Neutrophil (primary cell): ENCODE measurements around the gene PCDHA11.

Source experiments
- H3K27ac ChIP-seq: fragments of 200-600 bp; sonication (generic); 2 replicates; pipeline ENCODE4 v1.5.1; 2016; ENCODE audit warnings: mild to moderate bottlenecking, moderate library complexity
- H3K27me3 ChIP-seq: fragments of 200-600 bp; sonication (generic); 2 replicates; pipeline ENCODE4 v1.6.0; 2016; ENCODE audit warnings: mild to moderate bottlenecking
- H3K36me3 ChIP-seq: fragments of 200-600 bp; sonication (generic); 2 replicates; pipeline ENCODE4 v1.5.1; 2017
- H3K4me1 ChIP-seq, 2 experiments: fragments of 200-600 bp in 1 of 2; sonication (generic) in 1 of 2; 1 replicate in 1 of 2; 2 replicates in 1 of 2; pipeline versions ENCODE4 v1.5.1 to v1.6.1; 2013 to 2016; ENCODE audit warnings: low read depth in 1 of 2, low read length in 1 of 2, mild to moderate bottlenecking in 1 of 2, moderate library complexity in 1 of 2; ENCODE audit not compliant: control insufficient read depth in 1 of 2, insufficient read depth in 1 of 2
- H3K4me3 ChIP-seq, 2 experiments: fragments of 200-600 bp in 1 of 2; sonication (generic) in 1 of 2; 1 replicate in 1 of 2; 2 replicates in 1 of 2; pipeline ENCODE4 v1.5.1; 2013 to 2016; ENCODE audit warnings: low read depth in 1 of 2, low read length in 1 of 2, mild to moderate bottlenecking in 1 of 2, moderate library complexity in 1 of 2
- H3K9me3 ChIP-seq: fragments of 200-600 bp; sonication (generic); 2 replicates; pipeline ENCODE4 v1.5.1; 2016
- TF ChIP-seq, protein P1 (sequence below): fragments of 200-600 bp; sonication (generic); IDR thresholded peaks from 2 replicates; pipeline ENCODE4 v1.5.1; 2016; ENCODE audit warnings: antibody characterized with exemption

PCDHA11 gene

GRCh38 chr5:140883373-140883772 is 14.6 kb downstream of the PCDHA11 start:
- Histone ChIP-seq H3K4me1 (no peaks in the 10 kb centered on the region), H3K27ac (no peak overlapping the region), H3K36me3 (no peaks in the 10 kb centered on the region), H3K27me3 (peaks cover 41% of the 10 kb centered on the region), H3K9me3 (peaks cover 27% of the 10 kb centered on the region), H3K4me3 (no peak overlapping the region)
- TF ChIP-seq, protein P1, sequence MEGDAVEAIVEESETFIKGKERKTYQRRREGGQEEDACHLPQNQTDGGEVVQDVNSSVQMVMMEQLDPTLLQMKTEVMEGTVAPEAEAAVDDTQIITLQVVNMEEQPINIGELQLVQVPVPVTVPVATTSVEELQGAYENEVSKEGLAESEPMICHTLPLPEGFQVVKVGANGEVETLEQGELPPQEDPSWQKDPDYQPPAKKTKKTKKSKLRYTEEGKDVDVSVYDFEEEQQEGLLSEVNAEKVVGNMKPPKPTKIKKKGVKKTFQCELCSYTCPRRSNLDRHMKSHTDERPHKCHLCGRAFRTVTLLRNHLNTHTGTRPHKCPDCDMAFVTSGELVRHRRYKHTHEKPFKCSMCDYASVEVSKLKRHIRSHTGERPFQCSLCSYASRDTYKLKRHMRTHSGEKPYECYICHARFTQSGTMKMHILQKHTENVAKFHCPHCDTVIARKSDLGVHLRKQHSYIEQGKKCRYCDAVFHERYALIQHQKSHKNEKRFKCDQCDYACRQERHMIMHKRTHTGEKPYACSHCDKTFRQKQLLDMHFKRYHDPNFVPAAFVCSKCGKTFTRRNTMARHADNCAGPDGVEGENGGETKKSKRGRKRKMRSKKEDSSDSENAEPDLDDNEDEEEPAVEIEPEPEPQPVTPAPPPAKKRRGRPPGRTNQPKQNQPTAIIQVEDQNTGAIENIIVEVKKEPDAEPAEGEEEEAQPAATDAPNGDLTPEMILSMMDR: no peak

DNA sequence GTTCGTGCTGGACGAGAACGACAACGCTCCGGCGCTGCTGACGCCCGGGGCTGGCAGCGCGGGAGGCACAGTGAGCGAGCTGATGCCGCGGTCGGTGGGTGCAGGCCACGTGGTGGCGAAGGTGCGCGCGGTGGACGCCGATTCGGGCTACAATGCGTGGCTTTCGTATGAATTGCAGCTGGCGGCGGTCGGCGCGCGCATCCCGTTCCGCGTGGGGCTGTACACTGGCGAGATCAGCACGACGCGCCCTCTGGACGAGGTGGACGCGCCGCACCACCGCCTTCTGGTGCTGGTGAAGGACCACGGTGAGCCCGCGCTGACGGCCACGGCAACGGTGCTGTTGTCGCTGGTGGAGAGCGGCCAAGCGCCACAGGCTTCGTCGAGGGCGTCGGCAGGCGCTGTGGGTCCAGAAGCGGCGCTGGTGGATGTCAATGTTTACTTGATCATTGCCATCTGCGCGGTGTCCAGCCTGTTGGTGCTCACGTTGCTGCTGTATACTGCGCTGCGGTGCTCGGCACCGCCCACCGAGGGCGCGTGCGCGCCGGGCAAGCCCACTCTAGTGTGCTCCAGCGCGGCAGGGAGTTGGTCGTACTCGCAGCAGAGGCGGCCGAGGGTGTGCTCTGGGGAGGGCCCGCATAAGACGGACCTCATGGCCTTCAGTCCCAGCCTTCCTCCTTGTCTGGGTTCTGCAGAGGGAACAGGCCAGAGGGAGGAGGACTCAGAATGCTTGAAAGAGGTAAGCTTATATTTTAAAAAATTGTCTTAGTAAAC is 15.4 kb downstream of the PCDHA11 start:
- Histone ChIP-seq H3K9me3 (peaks cover 27% of the 10 kb centered on the region), H3K4me3 (no peak overlapping the region), H3K4me1 (no peaks in the 10 kb centered on the region), H3K36me3 (no peaks in the 10 kb centered on the region), H3K27me3 (peaks cover 41% of the 10 kb centered on the region), H3K27ac (no peak overlapping the region)
- TF ChIP-seq, protein P1: no peak

DNA sequence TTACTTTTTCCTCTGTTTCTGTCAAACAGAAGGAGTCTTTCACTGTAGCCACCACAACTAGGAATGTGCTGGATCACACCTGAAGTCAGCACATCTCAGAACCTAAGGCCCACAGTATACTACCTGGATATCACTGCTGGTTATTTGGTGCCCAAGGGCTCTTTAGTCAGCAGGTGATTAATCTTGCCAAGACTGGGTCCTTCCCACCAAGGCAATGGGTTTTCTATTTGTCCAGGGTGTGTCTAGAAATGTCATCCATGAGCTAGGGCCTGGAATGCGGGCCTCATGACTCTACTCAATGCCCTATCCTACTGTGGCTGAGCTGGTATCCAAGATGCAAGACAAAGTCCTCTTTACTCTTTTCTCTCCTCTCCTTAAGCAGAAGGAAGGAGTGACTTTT is 47.6 kb downstream of the PCDHA11 start:
- Histone ChIP-seq H3K27me3 (no peaks in the 10 kb centered on the region), H3K36me3 (no peaks in the 10 kb centered on the region), H3K4me1 (no peaks in the 10 kb centered on the region), H3K4me3 (no peak overlapping the region), H3K27ac (no peak overlapping the region), H3K9me3 (no peaks in the 10 kb centered on the region)
- TF ChIP-seq, protein P1: no peak
